AG04449 (cell line): ENCODE data around the gene SUN3.
A peak's percentile ranks its signal among the peaks of the same experiment; 100 is the strongest.

ENCODE experiments used
- CTCF ChIA-PET: fragments of 350-600 bp; formaldehyde crosslinking; extraction: SDS; loops from one replicate; lab custom pipeline; 2021; ENCODE audit warnings: antibody characterized with exemption; lab: Yijun Ruan, JAX
- POLR2A ChIA-PET: fragments of 400-600, 350-600 bp; formaldehyde crosslinking; extraction: SDS; loops from one replicate; lab custom pipeline; 2020; ENCODE audit warnings: antibody characterized with exemption, inconsistent platforms; lab: Yijun Ruan, JAX
- DNase-seq: peaks from one replicate; pipeline ENCODE4 v3.0.0-alpha.2; 2010; ENCODE audit warnings: low read depth, low spot score
- H3K4me3 ChIP-seq: 2 replicates; pipeline ENCODE4 v1.5.1; 2011; ENCODE audit warnings: low read depth, mild to moderate bottlenecking, control low read depth, low read length
- TF ChIP-seq, protein P1 (sequence below): IDR thresholded peaks from one replicate; pipeline ENCODE4 v1.5.1; 2011; ENCODE audit warnings: mild to moderate bottlenecking, moderate library complexity, low read length, control low read depth, inconsistent platforms; ENCODE audit not compliant: insufficient read depth; ENCODE audit errors: missing control alignments

SUN3 gene

DNA sequence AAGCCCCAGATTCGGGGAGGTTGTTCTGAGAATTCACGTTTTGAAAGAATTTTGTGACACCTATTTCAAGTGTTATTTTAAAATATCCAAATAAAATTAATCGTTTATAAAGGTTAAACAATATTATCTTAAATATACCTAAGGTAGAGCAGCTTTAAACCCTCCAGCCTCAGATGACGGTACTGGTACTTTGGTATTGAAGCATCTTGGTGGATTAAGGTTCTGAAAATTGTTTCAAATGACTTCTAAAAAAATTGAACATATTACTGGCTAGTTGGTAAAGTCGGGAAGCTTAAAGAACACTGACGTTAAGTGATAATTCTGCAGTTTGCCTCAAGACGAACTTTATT lies 49.1 kb downstream of the SUN3 start:
- ChIA-PET CTCF (interaction anchor here (0.7 to 2.4 kb wide), 5 partner anchors 8 to 175 kb away, joined by 3 to 11 read pairs (median 3); no protein-coding TSS in a partner anchor), POLR2A (interaction anchor here (0.5 kb wide), 1 partner anchor 173 kb away, joined by 3 read pairs; no protein-coding TSS in a partner anchor)
- DNase-seq: no peak
- H3K4me3 ChIP-seq: peak overlapping the region; percentile 78
- TF ChIP-seq, protein P1, sequence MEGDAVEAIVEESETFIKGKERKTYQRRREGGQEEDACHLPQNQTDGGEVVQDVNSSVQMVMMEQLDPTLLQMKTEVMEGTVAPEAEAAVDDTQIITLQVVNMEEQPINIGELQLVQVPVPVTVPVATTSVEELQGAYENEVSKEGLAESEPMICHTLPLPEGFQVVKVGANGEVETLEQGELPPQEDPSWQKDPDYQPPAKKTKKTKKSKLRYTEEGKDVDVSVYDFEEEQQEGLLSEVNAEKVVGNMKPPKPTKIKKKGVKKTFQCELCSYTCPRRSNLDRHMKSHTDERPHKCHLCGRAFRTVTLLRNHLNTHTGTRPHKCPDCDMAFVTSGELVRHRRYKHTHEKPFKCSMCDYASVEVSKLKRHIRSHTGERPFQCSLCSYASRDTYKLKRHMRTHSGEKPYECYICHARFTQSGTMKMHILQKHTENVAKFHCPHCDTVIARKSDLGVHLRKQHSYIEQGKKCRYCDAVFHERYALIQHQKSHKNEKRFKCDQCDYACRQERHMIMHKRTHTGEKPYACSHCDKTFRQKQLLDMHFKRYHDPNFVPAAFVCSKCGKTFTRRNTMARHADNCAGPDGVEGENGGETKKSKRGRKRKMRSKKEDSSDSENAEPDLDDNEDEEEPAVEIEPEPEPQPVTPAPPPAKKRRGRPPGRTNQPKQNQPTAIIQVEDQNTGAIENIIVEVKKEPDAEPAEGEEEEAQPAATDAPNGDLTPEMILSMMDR: no peak

DNA sequence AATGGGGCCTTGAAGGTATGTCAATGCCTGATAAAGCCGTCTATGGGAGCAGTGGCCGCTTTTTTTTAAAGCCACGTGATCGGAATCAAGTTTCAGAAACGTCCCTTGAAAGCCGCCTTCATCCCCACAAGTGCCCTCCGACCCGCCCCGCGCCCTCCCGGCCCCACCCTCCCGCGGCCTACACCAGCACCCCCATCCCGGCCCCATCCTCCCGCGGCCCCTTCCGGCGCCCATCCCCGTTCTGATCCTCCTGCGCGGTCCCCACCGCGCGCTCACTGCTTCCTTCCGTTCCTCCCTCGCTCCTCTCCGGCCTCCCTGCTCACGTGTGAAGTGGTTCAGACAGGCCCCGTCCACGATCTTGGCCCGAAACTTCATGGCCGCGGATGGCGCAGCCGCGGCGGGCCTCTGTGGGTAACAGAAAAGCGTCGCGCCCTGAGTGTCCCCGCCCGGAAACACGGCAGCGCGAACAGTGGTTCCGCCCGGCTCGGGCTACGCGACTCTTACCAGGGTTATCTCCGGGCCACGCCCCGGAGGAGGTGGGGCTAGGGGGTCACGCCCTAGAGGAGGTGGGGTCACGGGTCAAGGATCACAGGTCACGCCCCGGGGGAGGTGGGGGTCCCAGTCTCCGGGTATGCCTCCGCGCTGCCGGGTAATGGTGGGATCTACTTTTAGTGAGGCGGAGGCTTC lies 49.6 kb downstream of the SUN3 start, which contains the start of gene HUS1:
HUS1 (minus strand) TSS at position 471 of the 687 bp plus-strand sequence; CDS start at position 375, 96 bp downstream.
- TF ChIP-seq, protein P1: no peak
- DNase-seq: no peak
- H3K4me3 ChIP-seq: peak within 1 kb of the TSS; percentile 78
- POLR2A ChIA-PET: no interaction called here
- CTCF ChIA-PET: interaction anchor here (0.7 to 2.4 kb wide), 11 partner anchors 8 to 179 kb away, joined by 3 to 18 read pairs (median 6); no protein-coding TSS in a partner anchor

DNA sequence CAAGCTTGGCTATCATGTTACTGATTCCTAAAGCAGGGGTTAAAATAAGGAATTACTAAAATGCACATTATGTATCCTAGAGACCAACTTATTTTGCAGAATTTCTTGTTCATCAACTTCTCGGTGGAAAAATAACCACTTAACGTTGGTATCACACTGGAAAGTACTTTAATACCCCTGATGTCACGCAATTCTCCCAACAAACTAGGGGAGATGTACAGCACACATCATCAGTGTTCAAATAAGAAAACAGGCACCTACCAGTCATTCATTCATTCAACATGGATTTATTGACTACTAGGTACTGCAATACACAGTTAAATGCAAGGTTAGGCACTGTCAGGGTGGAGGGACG lies 50.1 kb downstream of the SUN3 start:
- H3K4me3 ChIP-seq: peak overlapping the region; percentile 78
- POLR2A ChIA-PET: no interaction called here
- TF ChIP-seq, protein P1: no peak
- no peak for DNase-seq
- CTCF ChIA-PET: interaction anchor here (1.2 to 2.1 kb wide), 8 partner anchors 9 to 179 kb away, joined by 3 to 18 read pairs (median 10); no protein-coding TSS in a partner anchor

DNA sequence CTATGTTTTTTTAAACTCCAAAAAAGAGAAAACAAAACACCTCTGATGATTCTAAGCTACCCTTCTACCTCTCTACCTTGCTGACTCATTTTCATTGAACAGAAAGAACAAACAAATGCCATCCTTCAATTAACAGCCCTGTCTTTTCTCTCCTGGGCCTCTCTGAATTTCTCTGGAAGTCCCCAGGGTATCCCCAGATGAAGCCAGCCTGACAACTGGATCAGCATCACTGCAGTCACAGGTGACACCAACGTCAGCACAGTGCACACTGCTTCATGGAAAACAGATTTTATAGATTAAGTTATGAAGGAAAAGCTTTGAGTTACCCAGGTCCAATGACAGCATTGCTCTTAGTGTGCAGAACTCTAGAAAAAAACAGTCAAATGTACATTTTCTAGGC lies 55.2 kb downstream of the SUN3 start:
- no peak overlapping the region for H3K4me3 ChIP-seq
- POLR2A ChIA-PET: no interaction called here
- CTCF ChIA-PET: interaction anchor here (0.9 to 16.1 kb wide), 6 partner anchors 13 to 137 kb away, joined by 3 to 286 read pairs (median 4); partner anchors contain the start of genes C7orf57 and PKD1L1
- TF ChIP-seq, protein P1: no peak
- DNase-seq: no peak

DNA sequence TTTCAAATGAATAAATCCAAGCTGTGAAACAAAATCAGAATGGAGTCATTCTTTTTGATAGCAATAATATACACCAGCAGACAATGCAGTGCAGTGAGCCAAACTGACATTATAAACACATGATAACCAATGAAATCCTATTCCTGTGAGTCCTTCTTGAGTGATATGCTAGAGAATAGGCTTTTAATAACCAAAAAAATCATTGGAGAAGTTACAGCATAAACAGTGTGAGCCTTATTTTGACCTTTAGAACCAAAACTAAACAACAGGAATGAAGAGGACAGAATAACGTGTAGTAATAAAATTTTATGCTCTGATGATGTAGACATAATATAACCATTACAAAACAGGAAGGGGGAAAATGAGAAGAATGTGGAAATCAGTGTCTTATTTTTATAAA lies 58.1 kb downstream of the SUN3 start:
- TF ChIP-seq, protein P1: no peak
- no peak overlapping the region for H3K4me3 ChIP-seq
- DNase-seq: no peak
- CTCF ChIA-PET: interaction anchor here (1.0 to 16.1 kb wide), 7 partner anchors 12 to 186 kb away, joined by 3 to 286 read pairs (median 4); partner anchors contain the start of gene PKD1L1
- POLR2A ChIA-PET: no interaction called here
